Measurements from ENCODE around the gene CA10. TPM values are rescaled to one million over a fixed set of nuclear protein-coding genes. Genes with fewer than 3 reads are reported as not detected.

The CA10 gene
- total and polyA plus RNA-seq, 2 experiments from 2014 or later = 0.33 TPM; not detected in 1

GRCh38 chr17:51764387-51764971, 394.0 kb downstream of the CA10 start:
- Histone ChIP-seq H2AFZ (no peak overlapping the region), H4K20me1 (ENCODE audit: insufficient read depth, poor library complexity, severe bottlenecking) (no peaks in the 10 kb centered on the region), H3K36me3 (replicated peaks; ENCODE audit: insufficient read depth, low read depth) (no peaks in the 10 kb centered on the region), H3K4me1 (ENCODE audit: insufficient read depth) (no peaks in the 10 kb centered on the region), H3K27ac (no peak overlapping the region), H3K9me2 (replicated peaks; ENCODE audit: insufficient read depth) (no peaks in the 10 kb centered on the region), H3K4me3 (no peak overlapping the region), H3K27me3 (peaks cover 10% of the 10 kb centered on the region), H3K4me2 (no peak overlapping the region), H3K79me2 (no peaks in the 10 kb centered on the region), H3K9me3 (ENCODE audit: low read depth) (no peaks in the 10 kb centered on the region)
- DNase-seq (ENCODE audit: low spot score) = peak; percentile 82
- WGBS (ENCODE audit: low lambda C conversion rate, missing lambda C conversion rate) = 20% methylated on average over 4 of the region's 4 CpGs
- TF ChIP-seq EZH2 (IDR thresholded peaks at IDR 0.05; ENCODE audit: borderline replicate concordance) (no peak), EZH2phosphoT487 (IDR thresholded peaks at IDR 0.05; ENCODE audit: low read depth, severe bottlenecking, unreplicated experiment) (no peak), CTCF (IDR thresholded peaks at IDR 0.05; ENCODE audit: poor library complexity) (peak; percentile 86)

- H2AFZ ChIP-seq = no peak overlapping the region
- no peak for DNase-seq (ENCODE audit: low spot score)
- H3K9me3 ChIP-seq (ENCODE audit: low read depth) = no peaks in the 10 kb centered on the region
- no peaks in the 10 kb centered on the region for H3K4me1 ChIP-seq (ENCODE audit: insufficient read depth)
- no peak overlapping the region for H3K4me2 ChIP-seq
- no peaks in the 10 kb centered on the region for H3K9me2 ChIP-seq (replicated peaks; ENCODE audit: insufficient read depth)
- no peaks in the 10 kb centered on the region for H4K20me1 ChIP-seq (ENCODE audit: insufficient read depth, poor library complexity, severe bottlenecking)
- no peaks in the 10 kb centered on the region for H3K79me2 ChIP-seq
- H3K36me3 ChIP-seq (replicated peaks; ENCODE audit: insufficient read depth, low read depth) = no peaks in the 10 kb centered on the region
- WGBS (ENCODE audit: low lambda C conversion rate, missing lambda C conversion rate) = 72% methylated on average over 3 of the region's 3 CpGs
- TF ChIP-seq EZH2 (IDR thresholded peaks at IDR 0.05; ENCODE audit: borderline replicate concordance) (no peak), CTCF (IDR thresholded peaks at IDR 0.05; ENCODE audit: poor library complexity) (no peak), EZH2phosphoT487 (IDR thresholded peaks at IDR 0.05; ENCODE audit: low read depth, severe bottlenecking, unreplicated experiment) (no peak)
- peaks cover 10% of the 10 kb centered on the region for H3K27me3 ChIP-seq
- H3K4me3 ChIP-seq = no peak overlapping the region
- H3K27ac ChIP-seq = no peak overlapping the region
These were observed 395.5 kb downstream of the CA10 start for GRCh38 chr17:51763058-51763457.

GRCh38 chr17:51761105-51761504, 397.4 kb downstream of the CA10 start:
- 91% methylated on average over 1 of the region's 1 CpG for WGBS (ENCODE audit: low lambda C conversion rate, missing lambda C conversion rate)
- no peak for TF ChIP-seq CTCF (IDR thresholded peaks at IDR 0.05; ENCODE audit: poor library complexity)
- TF ChIP-seq EZH2 (IDR thresholded peaks at IDR 0.05; ENCODE audit: borderline replicate concordance) = no peak
- no peak for TF ChIP-seq EZH2phosphoT487 (IDR thresholded peaks at IDR 0.05; ENCODE audit: low read depth, severe bottlenecking, unreplicated experiment)
- DNase-seq (ENCODE audit: low spot score) = no peak
- H2AFZ ChIP-seq = no peak overlapping the region
- H3K9me2 ChIP-seq (replicated peaks; ENCODE audit: insufficient read depth) = no peaks in the 10 kb centered on the region
- H3K27me3 ChIP-seq = peaks cover 10% of the 10 kb centered on the region
- no peaks in the 10 kb centered on the region for H3K79me2 ChIP-seq
- no peak overlapping the region for H3K27ac ChIP-seq
- no peak overlapping the region for H3K4me2 ChIP-seq
- no peaks in the 10 kb centered on the region for H3K4me1 ChIP-seq (ENCODE audit: insufficient read depth)
- H3K36me3 ChIP-seq (replicated peaks; ENCODE audit: insufficient read depth, low read depth) = no peaks in the 10 kb centered on the region
- no peaks in the 10 kb centered on the region for H3K9me3 ChIP-seq (ENCODE audit: low read depth)
- H3K4me3 ChIP-seq = no peak overlapping the region
- H4K20me1 ChIP-seq (ENCODE audit: insufficient read depth, poor library complexity, severe bottlenecking) = no peaks in the 10 kb centered on the region
